Liver (tissue), 9 donors: ENCODE measurements around the gene FOLR3. TPM values are rescaled to one million over a fixed set of nuclear protein-coding genes. Genes with fewer than 3 reads are reported as not detected.
"Not testable (repeated sequence)": the region's sequence is repeated elsewhere in the genome, so short reads cannot be mapped to it uniquely, and the experiment has no call there.

ENCODE experiments used
- DNase-seq: peaks from one replicate; pipeline ENCODE4 v3.0.0-alpha.2; 2017; ENCODE audit warnings: low spot score
- H3K27ac ChIP-seq, 2 donors: one replicate each; pipeline ENCODE4 v1.7.0; 2013; ENCODE audit warnings: inconsistent platforms in 2 of 2, low read length in 2 of 2, control low read depth in 1 of 2, low read depth in 1 of 2, mild to moderate bottlenecking in 1 of 2
- H3K27me3 ChIP-seq, 4 donors: one replicate each; pipeline versions ENCODE4 v1.6.1 to v1.7.0; 2013; ENCODE audit warnings: low read length in 3 of 4, inconsistent platforms in 1 of 4, mild to moderate bottlenecking in 1 of 4, moderate library complexity in 1 of 4; ENCODE audit not compliant: control insufficient read depth in 4 of 4, insufficient read depth in 4 of 4
- H3K36me3 ChIP-seq, 4 donors: one replicate each; pipeline versions ENCODE4 v1.6.1 to v1.7.0; 2013; ENCODE audit warnings: low read length in 3 of 4, mild to moderate bottlenecking in 3 of 4, low read depth in 1 of 4, moderate library complexity in 1 of 4; ENCODE audit not compliant: control insufficient read depth in 4 of 4, insufficient read depth in 3 of 4
- H3K4me1 ChIP-seq, 4 donors: one replicate each; pipeline versions ENCODE4 v1.6.1 to v1.7.0; 2013; ENCODE audit warnings: low read length in 3 of 4, mild to moderate bottlenecking in 3 of 4, moderate library complexity in 1 of 4; ENCODE audit not compliant: control insufficient read depth in 4 of 4, insufficient read depth in 4 of 4
- H3K4me3 ChIP-seq, 3 donors: one replicate each; pipeline versions ENCODE4 v1.6.1 to v1.7.0; 2013; ENCODE audit warnings: low read length in 3 of 3, control low read depth in 1 of 3, low read depth in 1 of 3, mild to moderate bottlenecking in 1 of 3
- H3K9ac ChIP-seq, 2 donors: one replicate each; pipeline ENCODE4 v1.7.0; 2013; ENCODE audit warnings: low read length in 2 of 2, mild to moderate bottlenecking in 2 of 2, moderate library complexity in 2 of 2, control low read depth in 1 of 2, low read depth in 1 of 2
- H3K9me3 ChIP-seq, 4 donors: one replicate each; pipeline versions ENCODE4 v1.6.1 to v1.7.0; 2013; ENCODE audit warnings: low read length in 3 of 4; ENCODE audit not compliant: control insufficient read depth in 4 of 4
- ATF3 ChIP-seq: IDR thresholded peaks from 2 replicates; pipeline ENCODE4 v1.6.1; 2016; ENCODE audit warnings: antibody characterized with exemption
- CTCF ChIP-seq: fragments of 150-350 bp; IDR thresholded peaks from 2 replicates; pipeline ENCODE4 v1.5.1; 2017; ENCODE audit warnings: improper control_type of control experiment, low read depth, low read length; ENCODE audit not compliant: missing input control
- EGR1 ChIP-seq, 2 donors: IDR thresholded peaks; 2 replicates each; pipeline ENCODE4 v1.6.1; 2016 to 2018; ENCODE audit warnings: antibody characterized with exemption in 2 of 2, low read depth in 2 of 2
- FOXA1 ChIP-seq: IDR thresholded peaks from 2 replicates; pipeline ENCODE4 v1.6.1; 2016; ENCODE audit warnings: antibody characterized with exemption
- FOXA2 ChIP-seq: IDR thresholded peaks from 2 replicates; pipeline ENCODE4 v1.6.1; 2016; ENCODE audit warnings: antibody characterized with exemption
- GABPA ChIP-seq, 2 donors: IDR thresholded peaks in 1 of 2; conservative IDR thresholded peaks in 1 of 2; 2 replicates each; pipeline ENCODE4 v1.6.1; 2016; ENCODE audit warnings: antibody characterized with exemption in 2 of 2, mild to moderate bottlenecking in 1 of 2, moderate library complexity in 1 of 2
- HNF4A ChIP-seq, 2 donors: conservative IDR thresholded peaks; 2 replicates each; pipeline ENCODE4 v1.6.1; 2016; ENCODE audit warnings: antibody characterized with exemption in 2 of 2, mild to moderate bottlenecking in 2 of 2
- JUND ChIP-seq, 2 donors: IDR thresholded peaks; 2 replicates each; pipeline ENCODE4 v1.6.1; 2016; ENCODE audit warnings: antibody characterized with exemption in 2 of 2
- RAD21 ChIP-seq, 2 donors: IDR thresholded peaks; 2 replicates each; pipeline ENCODE4 v1.6.1; 2016; ENCODE audit warnings: antibody characterized with exemption in 2 of 2, mild to moderate bottlenecking in 2 of 2
- RXRA ChIP-seq, 2 donors: IDR thresholded peaks; 2 replicates each; pipeline ENCODE4 v1.6.1; 2017 to 2018; ENCODE audit warnings: antibody characterized with exemption in 2 of 2, mild to moderate bottlenecking in 1 of 2
- SP1 ChIP-seq: IDR thresholded peaks from 2 replicates; pipeline ENCODE4 v1.6.1; 2018; ENCODE audit warnings: antibody characterized with exemption, mild to moderate bottlenecking
- TAF1 ChIP-seq: conservative IDR thresholded peaks from 2 replicates; pipeline ENCODE4 v1.6.1; 2016; ENCODE audit warnings: antibody characterized with exemption, mild to moderate bottlenecking
- YY1 ChIP-seq: IDR thresholded peaks from 2 replicates; pipeline ENCODE4 v1.6.1; 2016; ENCODE audit warnings: antibody characterized with exemption, mild to moderate bottlenecking
- ZBTB33 ChIP-seq: IDR thresholded peaks from 2 replicates; pipeline ENCODE4 v1.6.1; 2016; ENCODE audit warnings: antibody characterized with exemption
- WGBS: extraction: QIAGEN DNeasy Blood & Tissue Kit; methylation state at CpG from one replicate; pipeline ENCODE4 v1.1.7; 2013; 5-methylcytosine and 5-hydroxymethylcytosine counted together
- polyA plus RNA-seq, 2 donors: library from polyadenylated mRNA; stranded (reverse) in 1 of 2; unstranded in 1 of 2; fragments of 200-250 nt in 1 of 2; fragments of >200 nt in 1 of 2; fragmentation: Nextera tagmentation in 1 of 2; extraction: Ambion mirVana in 1 of 2; gene quantifications; one replicate each; pipeline versions ENCODE4 v1.2.1 to v1.2.3, GENCODE V29; 2013 to 2015
- total RNA-seq, 2 donors: library from RNA; depleted of rRNA; stranded (reverse); fragments of >200 nt; gene quantifications; one replicate each; pipeline ENCODE4 v1.2.3, GENCODE V29; 2014
- TF ChIP-seq, protein P1 (sequence below): IDR thresholded peaks from 2 replicates; pipeline ENCODE4 v1.6.1; 2016; ENCODE audit warnings: antibody characterized with exemption, mild to moderate bottlenecking
- donor health status: healthy.
- donor health status: healthy.
- donor health status: healthy.
- donor health status: healthy.
- donor health status: healthy.

The FOLR3 gene
- total RNA-seq: 1 to 10 TPM in 1 of 2 donors, not detected in 1; 2.1 TPM
- under 1 TPM; 0.31 to 0.86 TPM for polyA plus RNA-seq

DNA sequence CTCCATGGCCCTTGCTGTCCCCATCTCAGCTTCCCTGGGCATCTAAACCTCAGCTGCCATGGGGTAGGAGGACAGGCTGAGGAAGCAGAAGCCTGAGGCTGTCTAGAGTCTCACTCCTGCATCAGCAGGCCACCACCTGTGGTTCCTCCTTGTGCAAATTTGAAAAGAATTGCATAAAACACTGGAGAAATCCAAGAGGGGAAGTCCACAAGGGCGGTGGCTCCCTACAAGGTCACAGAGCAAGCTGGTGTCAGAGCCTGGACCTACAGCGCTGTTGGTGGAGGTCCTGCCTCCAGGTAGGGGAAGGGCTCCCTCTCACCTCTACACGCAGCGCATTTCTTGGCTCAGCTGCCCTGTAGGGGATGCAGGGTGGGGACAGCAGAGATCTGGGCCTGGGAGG lies at the start of gene FOLR3:
FOLR3 (plus strand) TSS at position 253 of the 400 bp plus-strand sequence. CDS start 228 bp downstream, outside the sequence.
- WGBS: 91% methylated on average over 4 of the region's 4 CpGs
- not testable (repeated sequence) for H3K4me3 ChIP-seq, H3K9ac ChIP-seq, H3K9me3 ChIP-seq, H3K4me1 ChIP-seq, H3K36me3 ChIP-seq, H3K27me3 ChIP-seq, DNase-seq, H3K27ac ChIP-seq

- H3K27ac ChIP-seq: no peak overlapping the region
- 86% methylated on average over 4 of the region's 4 CpGs for WGBS
- no peak overlapping the region for H3K9ac ChIP-seq
- TF ChIP-seq CTCF (no peak), RXRA (IDR thresholded peaks at IDR 0.05) (no peak), TAF1 (no peak), YY1 (no peak), ZBTB33 (no peak), FOXA1 (no peak), ATF3 (no peak), RAD21 (IDR thresholded peaks at IDR 0.05) (no peak), SP1 (no peak), JUND (IDR thresholded peaks at IDR 0.05) (no peak), GABPA (IDR thresholded peaks at IDR 0.05 in 1 of 2, conservative IDR thresholded peaks at IDR 0.05 in 1 of 2) (no peak), HNF4A (conservative IDR thresholded peaks at IDR 0.05) (no peak), EGR1 (IDR thresholded peaks at IDR 0.05; ENCODE audit: low read depth in 2 of 2) (no peak), FOXA2 (no peak)
- TF ChIP-seq, protein P1, sequence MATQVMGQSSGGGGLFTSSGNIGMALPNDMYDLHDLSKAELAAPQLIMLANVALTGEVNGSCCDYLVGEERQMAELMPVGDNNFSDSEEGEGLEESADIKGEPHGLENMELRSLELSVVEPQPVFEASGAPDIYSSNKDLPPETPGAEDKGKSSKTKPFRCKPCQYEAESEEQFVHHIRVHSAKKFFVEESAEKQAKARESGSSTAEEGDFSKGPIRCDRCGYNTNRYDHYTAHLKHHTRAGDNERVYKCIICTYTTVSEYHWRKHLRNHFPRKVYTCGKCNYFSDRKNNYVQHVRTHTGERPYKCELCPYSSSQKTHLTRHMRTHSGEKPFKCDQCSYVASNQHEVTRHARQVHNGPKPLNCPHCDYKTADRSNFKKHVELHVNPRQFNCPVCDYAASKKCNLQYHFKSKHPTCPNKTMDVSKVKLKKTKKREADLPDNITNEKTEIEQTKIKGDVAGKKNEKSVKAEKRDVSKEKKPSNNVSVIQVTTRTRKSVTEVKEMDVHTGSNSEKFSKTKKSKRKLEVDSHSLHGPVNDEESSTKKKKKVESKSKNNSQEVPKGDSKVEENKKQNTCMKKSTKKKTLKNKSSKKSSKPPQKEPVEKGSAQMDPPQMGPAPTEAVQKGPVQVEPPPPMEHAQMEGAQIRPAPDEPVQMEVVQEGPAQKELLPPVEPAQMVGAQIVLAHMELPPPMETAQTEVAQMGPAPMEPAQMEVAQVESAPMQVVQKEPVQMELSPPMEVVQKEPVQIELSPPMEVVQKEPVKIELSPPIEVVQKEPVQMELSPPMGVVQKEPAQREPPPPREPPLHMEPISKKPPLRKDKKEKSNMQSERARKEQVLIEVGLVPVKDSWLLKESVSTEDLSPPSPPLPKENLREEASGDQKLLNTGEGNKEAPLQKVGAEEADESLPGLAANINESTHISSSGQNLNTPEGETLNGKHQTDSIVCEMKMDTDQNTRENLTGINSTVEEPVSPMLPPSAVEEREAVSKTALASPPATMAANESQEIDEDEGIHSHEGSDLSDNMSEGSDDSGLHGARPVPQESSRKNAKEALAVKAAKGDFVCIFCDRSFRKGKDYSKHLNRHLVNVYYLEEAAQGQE: no peak
- H3K9me3 ChIP-seq: no peaks in the 10 kb centered on the region
- no peaks in the 10 kb centered on the region for H3K27me3 ChIP-seq
- peaks cover 0 to 7% (median 2%) of the 10 kb centered on the region in 4 donors for H3K4me1 ChIP-seq
- no peak for DNase-seq
- no peak overlapping the region for H3K4me3 ChIP-seq
- peaks cover 0 to 19% (median 0%) of the 10 kb centered on the region in 4 donors for H3K36me3 ChIP-seq
These were observed 47.3 kb upstream of the FOLR3 start for GRCh38 chr11:72088076-72088808.
